ENCODE measurements around the gene CFAP298. TPM values are rescaled to one million over a fixed set of nuclear protein-coding genes. Genes with fewer than 3 reads are reported as not detected.

Gene CFAP298
- total RNA-seq, 4 donors from 2014 or later: 14.5 to 41.1 (median 29.5) TPM

GRCh38 chr21:32559006-32559610 lies 53.1 kb downstream of the CFAP298 start:
- Histone ChIP-seq H3K27me3 (no peaks in the 10 kb centered on the region), H3K4me3 (no peak overlapping the region), H3K27ac (no peak overlapping the region), H3K36me3 (no peaks in the 10 kb centered on the region), H3K4me1 (peaks cover 0 to 8% (median 0%) of the 10 kb centered on the region in 4 donors), H3K9me3 (no peaks in the 10 kb centered on the region)
- 84 to 87% methylated on average over 6 of the region's 6 CpGs for WGBS, 2 donors
- TF ChIP-seq CTCF (IDR thresholded peaks at IDR 0.05) (no peak), POLR2A (IDR thresholded peaks at IDR 0.05) (no peak), EP300 (IDR thresholded peaks at IDR 0.05) (no peak)
- no peak for DNase-seq (ENCODE audit: low spot score in 2 of 2)

DNA sequence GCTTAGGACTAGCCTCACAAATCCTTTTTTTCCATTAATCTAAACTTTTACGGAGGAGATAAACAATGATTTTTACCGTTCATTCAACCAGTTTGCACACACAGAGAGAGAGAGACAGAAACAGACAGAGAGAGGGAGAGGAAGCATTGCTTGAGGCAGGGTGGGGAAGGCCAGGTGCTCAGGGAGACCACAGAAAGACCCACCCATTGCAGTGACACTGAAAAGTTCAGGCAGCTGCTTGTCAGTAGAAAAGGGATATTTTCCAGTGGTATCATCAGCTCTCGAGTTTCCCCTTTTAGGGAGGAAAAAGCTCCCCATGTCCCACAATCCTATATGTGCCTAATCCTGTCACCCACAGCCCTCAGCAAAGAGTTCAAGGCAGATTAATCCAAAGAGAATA lies 54.1 kb downstream of the CFAP298 start:
- Histone ChIP-seq H3K4me1 (peaks cover 0 to 8% (median 0%) of the 10 kb centered on the region in 4 donors), H3K9me3 (no peaks in the 10 kb centered on the region), H3K27ac (no peak overlapping the region), H3K4me3 (no peak overlapping the region), H3K27me3 (no peaks in the 10 kb centered on the region), H3K36me3 (no peaks in the 10 kb centered on the region)
- no peak for DNase-seq (ENCODE audit: low spot score in 2 of 2)
- TF ChIP-seq POLR2A (IDR thresholded peaks at IDR 0.05) (no peak), CTCF (IDR thresholded peaks at IDR 0.05) (no peak), EP300 (IDR thresholded peaks at IDR 0.05) (no peak)
- 80 to 90% methylated on average over 3 of the region's 3 CpGs for WGBS, 2 donors

DNA sequence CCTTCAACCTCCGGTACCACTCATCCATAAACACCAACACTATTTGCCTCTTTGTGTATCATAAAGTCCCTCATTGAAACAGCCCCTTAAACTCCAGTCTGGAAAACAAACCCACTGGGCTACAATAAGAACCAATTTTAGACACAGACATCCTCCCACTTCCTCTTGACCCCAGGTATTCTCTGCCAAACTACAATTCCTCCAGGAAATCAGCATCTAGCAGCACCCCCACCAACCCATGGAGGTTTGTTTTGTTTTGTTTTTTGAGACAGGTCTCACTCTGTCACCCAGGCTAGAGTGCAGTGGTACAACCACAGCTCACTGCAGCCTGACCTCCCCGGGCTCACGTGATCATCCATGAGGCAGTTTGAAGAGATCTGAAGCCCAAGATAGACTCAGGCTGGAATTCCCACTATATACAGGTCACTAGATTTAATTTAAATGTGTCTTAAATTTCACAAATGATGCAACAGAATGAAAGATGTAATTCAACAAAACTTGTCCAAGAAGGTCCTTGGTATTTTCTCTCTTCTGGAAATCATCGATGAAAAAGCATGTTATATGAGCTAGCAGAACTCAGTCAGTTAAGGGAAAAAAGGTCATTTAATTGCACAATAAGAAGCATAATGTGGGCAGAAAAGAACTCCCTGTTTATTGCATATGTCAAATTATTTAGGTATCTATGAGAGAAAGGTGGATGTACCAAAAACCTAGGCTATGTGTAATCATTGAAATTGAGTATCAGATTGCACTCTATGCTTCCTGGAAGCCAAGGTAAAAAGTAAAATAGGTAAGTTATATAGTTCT lies 57.1 kb downstream of the CFAP298 start:
- H3K36me3 ChIP-seq: no peaks in the 10 kb centered on the region
- 90% methylated on average over 4 of the region's 4 CpGs for WGBS, 2 donors
- H3K27ac ChIP-seq: no peak overlapping the region
- no peaks in the 10 kb centered on the region for H3K27me3 ChIP-seq
- no peaks in the 10 kb centered on the region for H3K9me3 ChIP-seq
- no peak overlapping the region for H3K4me3 ChIP-seq
- TF ChIP-seq CTCF (IDR thresholded peaks at IDR 0.05) (no peak), POLR2A (IDR thresholded peaks at IDR 0.05) (no peak), EP300 (IDR thresholded peaks at IDR 0.05) (no peak)
- no peaks in the 10 kb centered on the region for H3K4me1 ChIP-seq
- no peak for DNase-seq (ENCODE audit: low spot score in 2 of 2)

DNA sequence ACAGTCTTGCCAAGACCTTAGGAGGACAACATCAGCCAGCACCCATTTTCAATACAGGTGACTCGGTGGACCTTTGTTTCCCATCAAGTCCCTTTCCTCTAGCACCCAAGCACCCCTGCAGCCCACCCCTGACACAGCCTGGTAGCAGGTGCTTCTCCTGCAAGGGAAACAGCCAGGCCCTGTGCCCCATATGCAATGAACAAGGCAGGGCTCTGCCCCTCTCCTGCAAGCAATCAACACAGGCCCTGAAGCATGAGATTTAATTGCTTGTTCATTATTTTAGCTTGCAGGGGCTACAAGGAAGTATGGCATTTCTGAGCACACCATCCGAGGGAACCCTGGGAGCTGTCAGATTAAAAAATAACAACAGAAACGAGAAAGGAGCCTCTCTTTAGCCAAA lies 62.3 kb downstream of the CFAP298 start:
- no peaks in the 10 kb centered on the region for H3K36me3 ChIP-seq
- H3K27ac ChIP-seq: no peak overlapping the region
- TF ChIP-seq EP300 (IDR thresholded peaks at IDR 0.05) (no peak), CTCF (IDR thresholded peaks at IDR 0.05) (no peak)
- no peaks in the 10 kb centered on the region for H3K27me3 ChIP-seq
- no peak for DNase-seq (ENCODE audit: low spot score in 2 of 2)
- no peaks in the 10 kb centered on the region for H3K9me3 ChIP-seq
- 47 to 70% methylated on average over 3 of the region's 3 CpGs for WGBS, 2 donors
- no peaks in the 10 kb centered on the region for H3K4me1 ChIP-seq
- no peak overlapping the region for H3K4me3 ChIP-seq

DNA sequence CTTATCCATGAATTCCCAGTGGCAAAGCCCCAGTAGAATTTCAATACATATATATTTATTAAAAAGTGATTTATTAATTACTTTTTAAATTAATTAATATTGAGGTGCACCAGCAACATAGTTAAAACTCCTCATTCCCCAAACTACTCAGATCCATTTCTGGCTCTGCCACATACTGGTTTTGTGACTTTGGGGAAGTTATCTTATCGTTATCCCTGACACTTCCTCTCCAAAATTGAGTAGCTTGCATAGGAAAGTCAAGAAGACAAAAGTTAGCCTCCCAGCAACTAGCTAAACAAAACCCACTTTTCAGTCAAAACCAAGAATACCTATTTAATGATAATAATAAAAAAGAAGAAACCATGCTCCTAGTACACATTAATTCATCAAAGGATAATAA lies 62.7 kb downstream of the CFAP298 start:
- H3K9me3 ChIP-seq: no peaks in the 10 kb centered on the region
- H3K4me1 ChIP-seq: no peaks in the 10 kb centered on the region
- H3K27ac ChIP-seq: no peak overlapping the region
- no peaks in the 10 kb centered on the region for H3K36me3 ChIP-seq
- TF ChIP-seq EP300 (IDR thresholded peaks at IDR 0.05) (no peak), CTCF (IDR thresholded peaks at IDR 0.05) (no peak), POLR2A (IDR thresholded peaks at IDR 0.05) (no peak)
- no peak overlapping the region for H3K4me3 ChIP-seq
- H3K27me3 ChIP-seq: no peaks in the 10 kb centered on the region
- no peak for DNase-seq (ENCODE audit: low spot score in 2 of 2)
- 72 to 79% methylated on average over 1 of the region's 1 CpG for WGBS, 2 donors

Data from tibial nerve (tissue), 4 donors.